HepG2 (cell line): ENCODE data around the gene MARK2. TPM values are rescaled to one million over a fixed set of nuclear protein-coding genes. Genes with fewer than 3 reads are reported as not detected.
A peak's percentile ranks its signal among the peaks of the same experiment; 100 is the strongest.

Experiments used
- E2F2 ChIP-seq: sonication (generic); formaldehyde crosslinking; IDR thresholded peaks from 2 replicates; pipeline ENCODE4 v1.4.0; 2020; ENCODE audit warnings: missing genetic modification reagents, borderline replicate concordance
- MAF1 ChIP-seq: sonication (generic); formaldehyde crosslinking; IDR thresholded peaks from 2 replicates; pipeline ENCODE4 v1.5.0; 2020; ENCODE audit warnings: missing genetic modification reagents, borderline replicate concordance
- MTF1 ChIP-seq: sonication (generic); formaldehyde crosslinking; IDR thresholded peaks from 2 replicates; pipeline ENCODE4 v1.5.0; 2020; ENCODE audit warnings: missing genetic modification reagents
- NR2F1 ChIP-seq, 2 experiments: fragments of 450-650 bp in 1 of 2; formaldehyde crosslinking in 1 of 2; IDR thresholded peaks; 2 replicates each; pipeline versions ENCODE4 v1.5.0 to v1.6.1; 2016 to 2020; ENCODE audit warnings: mild to moderate bottlenecking in 1 of 2, missing compliant biosample characterization in 1 of 2, missing genetic modification reagents in 1 of 2, moderate library complexity in 1 of 2
- RXRB ChIP-seq: IDR thresholded peaks from 2 replicates; pipeline ENCODE4 v1.6.1; 2016; ENCODE audit warnings: borderline replicate concordance, missing genetic modification reagents, missing compliant biosample characterization
- SP140L ChIP-seq: sonication (generic); formaldehyde crosslinking; IDR thresholded peaks from 2 replicates; pipeline ENCODE4 v1.4.0; 2020; ENCODE audit warnings: missing genetic modification reagents, borderline replicate concordance
- TEAD2 ChIP-seq: sonication (generic); formaldehyde crosslinking; IDR thresholded peaks from 2 replicates; pipeline ENCODE4 v1.9.0; 2021; ENCODE audit warnings: missing genetic modification reagents
- ZNF432 ChIP-seq: sonication (generic); formaldehyde crosslinking; IDR thresholded peaks from 2 replicates; pipeline ENCODE4 v1.5.0; 2020; ENCODE audit warnings: missing genetic modification reagents, mild to moderate bottlenecking, borderline replicate concordance
- polyA plus RNA-seq, 8 experiments: library from polyadenylated mRNA; depleted of rRNA in 3 of 8; stranded (reverse) in 7 of 8; unstranded in 1 of 8; fragments of >200 nt; fragmentation: Illumina TruSeq in 4 of 8; extraction: Trizol in 4 of 8; gene quantifications; 2 replicates each; pipeline versions ENCODE4 v1.2.1 to v1.2.3, GENCODE V29; 2011 to 2016; ENCODE audit warnings: low read depth in 4 of 8, missing spikeins in 1 of 8, mixed read lengths in 1 of 8; ENCODE audit not compliant: insufficient read depth in 1 of 8
- total RNA-seq, 5 experiments: library from RNA; depleted of rRNA; stranded (reverse); fragments of >200 nt; fragmentation: Illumina TruSeq; extraction: Trizol; gene quantifications; 2 replicates each; pipeline ENCODE4 v1.2.3, GENCODE V29; 2016; ENCODE audit warnings: low read depth in 1 of 5
- TF ChIP-seq, protein P1 (sequence below): sonication (generic); formaldehyde crosslinking; IDR thresholded peaks from 2 replicates; pipeline ENCODE4 v1.5.1; 2020; ENCODE audit warnings: missing genetic modification reagents, mild to moderate bottlenecking, borderline replicate concordance
- TF ChIP-seq, protein P2 (sequence below), 2 experiments: sonication (generic) in 1 of 2; formaldehyde crosslinking in 1 of 2; IDR thresholded peaks; 2 replicates each; pipeline versions ENCODE4 v1.4.0 to v1.6.1; 2016 to 2020; ENCODE audit warnings: borderline replicate concordance in 1 of 2, low read depth in 1 of 2, mild to moderate bottlenecking in 1 of 2, missing genetic modification reagents in 1 of 2
- TF ChIP-seq, protein P3 (sequence below): sonication (generic); formaldehyde crosslinking; IDR thresholded peaks from 2 replicates; pipeline ENCODE4 v1.4.0; 2020; ENCODE audit warnings: mild to moderate bottlenecking, missing genetic modification reagents, borderline replicate concordance
- TF ChIP-seq, protein P4 (sequence below): sonication (generic); formaldehyde crosslinking; IDR thresholded peaks from 2 replicates; pipeline ENCODE4 v1.8.0; 2022; ENCODE audit warnings: missing genetic modification reagents, low read depth, mild to moderate bottlenecking, borderline replicate concordance
- TF ChIP-seq, protein P5 (sequence below): sonication (generic); formaldehyde crosslinking; IDR thresholded peaks from 2 replicates; pipeline ENCODE4 v1.4.0; 2020; ENCODE audit warnings: missing genetic modification reagents

Gene MARK2
- total and polyA plus RNA-seq, 2 of the 13 experiments (the other 11 are each of a cell fraction or from before 2014, with no cell fraction given) = 13.5 to 13.9 TPM

GRCh38 chr11:63837027-63837688 is 1.8 kb upstream of the MARK2 start (continued):
- TF ChIP-seq, protein P1, sequence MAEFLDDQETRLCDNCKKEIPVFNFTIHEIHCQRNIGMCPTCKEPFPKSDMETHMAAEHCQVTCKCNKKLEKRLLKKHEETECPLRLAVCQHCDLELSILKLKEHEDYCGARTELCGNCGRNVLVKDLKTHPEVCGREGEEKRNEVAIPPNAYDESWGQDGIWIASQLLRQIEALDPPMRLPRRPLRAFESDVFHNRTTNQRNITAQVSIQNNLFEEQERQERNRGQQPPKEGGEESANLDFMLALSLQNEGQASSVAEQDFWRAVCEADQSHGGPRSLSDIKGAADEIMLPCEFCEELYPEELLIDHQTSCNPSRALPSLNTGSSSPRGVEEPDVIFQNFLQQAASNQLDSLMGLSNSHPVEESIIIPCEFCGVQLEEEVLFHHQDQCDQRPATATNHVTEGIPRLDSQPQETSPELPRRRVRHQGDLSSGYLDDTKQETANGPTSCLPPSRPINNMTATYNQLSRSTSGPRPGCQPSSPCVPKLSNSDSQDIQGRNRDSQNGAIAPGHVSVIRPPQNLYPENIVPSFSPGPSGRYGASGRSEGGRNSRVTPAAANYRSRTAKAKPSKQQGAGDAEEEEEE (CRISPR knock-in tag) = no peak
- TF ChIP-seq TEAD2 (CRISPR knock-in tag) (no peak), NR2F1 (CRISPR knock-in tag; IDR thresholded peaks at IDR 0.05) (no peak), SP140L (CRISPR knock-in tag) (no peak), E2F2 (no peak), MTF1 (CRISPR knock-in tag) (no peak), ZNF432 (CRISPR knock-in tag) (no peak), MAF1 (CRISPR knock-in tag) (no peak), RXRB (CRISPR knock-in tag) (peak; percentile 24; the same call in 1 of the 2 replicates)
- TF ChIP-seq, protein P2, sequence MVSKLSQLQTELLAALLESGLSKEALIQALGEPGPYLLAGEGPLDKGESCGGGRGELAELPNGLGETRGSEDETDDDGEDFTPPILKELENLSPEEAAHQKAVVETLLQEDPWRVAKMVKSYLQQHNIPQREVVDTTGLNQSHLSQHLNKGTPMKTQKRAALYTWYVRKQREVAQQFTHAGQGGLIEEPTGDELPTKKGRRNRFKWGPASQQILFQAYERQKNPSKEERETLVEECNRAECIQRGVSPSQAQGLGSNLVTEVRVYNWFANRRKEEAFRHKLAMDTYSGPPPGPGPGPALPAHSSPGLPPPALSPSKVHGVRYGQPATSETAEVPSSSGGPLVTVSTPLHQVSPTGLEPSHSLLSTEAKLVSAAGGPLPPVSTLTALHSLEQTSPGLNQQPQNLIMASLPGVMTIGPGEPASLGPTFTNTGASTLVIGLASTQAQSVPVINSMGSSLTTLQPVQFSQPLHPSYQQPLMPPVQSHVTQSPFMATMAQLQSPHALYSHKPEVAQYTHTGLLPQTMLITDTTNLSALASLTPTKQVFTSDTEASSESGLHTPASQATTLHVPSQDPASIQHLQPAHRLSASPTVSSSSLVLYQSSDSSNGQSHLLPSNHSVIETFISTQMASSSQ (IDR thresholded peaks at IDR 0.05; ENCODE audit: low read depth) = no peak
- TF ChIP-seq, protein P2 (CRISPR knock-in tag; IDR thresholded peaks at IDR 0.05; ENCODE audit: borderline replicate concordance) = no peak
- TF ChIP-seq, protein P3, sequence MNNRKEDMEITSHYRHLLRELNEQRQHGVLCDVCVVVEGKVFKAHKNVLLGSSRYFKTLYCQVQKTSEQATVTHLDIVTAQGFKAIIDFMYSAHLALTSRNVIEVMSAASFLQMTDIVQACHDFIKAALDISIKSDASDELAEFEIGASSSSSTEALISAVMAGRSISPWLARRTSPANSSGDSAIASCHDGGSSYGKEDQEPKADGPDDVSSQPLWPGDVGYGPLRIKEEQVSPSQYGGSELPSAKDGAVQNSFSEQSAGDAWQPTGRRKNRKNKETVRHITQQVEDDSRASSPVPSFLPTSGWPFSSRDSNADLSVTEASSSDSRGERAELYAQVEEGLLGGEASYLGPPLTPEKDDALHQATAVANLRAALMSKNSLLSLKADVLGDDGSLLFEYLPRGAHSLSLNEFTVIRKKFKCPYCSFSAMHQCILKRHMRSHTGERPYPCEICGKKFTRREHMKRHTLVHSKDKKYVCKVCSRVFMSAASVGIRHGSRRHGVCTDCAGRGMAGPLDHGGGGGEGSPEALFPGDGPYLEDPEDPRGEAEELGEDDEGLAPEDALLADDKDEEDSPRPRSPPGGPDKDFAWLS (CRISPR knock-in tag) = no peak
- TF ChIP-seq, protein P4, sequence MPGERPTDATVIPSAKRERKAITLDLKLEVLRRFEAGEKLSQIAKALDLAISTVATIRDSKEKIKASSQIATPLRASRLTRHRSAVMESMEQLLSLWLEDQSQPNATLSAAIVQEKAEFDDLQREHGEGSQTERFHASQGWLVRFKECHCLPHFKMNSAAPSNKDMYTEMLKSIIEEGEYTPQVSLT (CRISPR knock-in tag) = no peak
- TF ChIP-seq, protein P5, sequence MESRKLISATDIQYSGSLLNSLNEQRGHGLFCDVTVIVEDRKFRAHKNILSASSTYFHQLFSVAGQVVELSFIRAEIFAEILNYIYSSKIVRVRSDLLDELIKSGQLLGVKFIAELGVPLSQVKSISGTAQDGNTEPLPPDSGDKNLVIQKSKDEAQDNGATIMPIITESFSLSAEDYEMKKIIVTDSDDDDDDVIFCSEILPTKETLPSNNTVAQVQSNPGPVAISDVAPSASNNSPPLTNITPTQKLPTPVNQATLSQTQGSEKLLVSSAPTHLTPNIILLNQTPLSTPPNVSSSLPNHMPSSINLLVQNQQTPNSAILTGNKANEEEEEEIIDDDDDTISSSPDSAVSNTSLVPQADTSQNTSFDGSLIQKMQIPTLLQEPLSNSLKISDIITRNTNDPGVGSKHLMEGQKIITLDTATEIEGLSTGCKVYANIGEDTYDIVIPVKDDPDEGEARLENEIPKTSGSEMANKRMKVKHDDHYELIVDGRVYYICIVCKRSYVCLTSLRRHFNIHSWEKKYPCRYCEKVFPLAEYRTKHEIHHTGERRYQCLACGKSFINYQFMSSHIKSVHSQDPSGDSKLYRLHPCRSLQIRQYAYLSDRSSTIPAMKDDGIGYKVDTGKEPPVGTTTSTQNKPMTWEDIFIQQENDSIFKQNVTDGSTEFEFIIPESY = no peak
